Testis (tissue), 2 donors: ENCODE results near the gene MPO.

Experiments used
- POLR2A ChIP-seq: fragments of 450-650 bp; IDR thresholded peaks from one replicate; pipeline ENCODE4 v1.6.1; 2017; ENCODE audit warnings: antibody characterized with exemption, mild to moderate bottlenecking, moderate library complexity
- TF ChIP-seq, protein P1 (sequence below), 3 experiments: fragments of 450-650 bp in 2 of 3; fragments of 200-600 bp in 1 of 3; sonication (generic) in 1 of 3; IDR thresholded peaks; one replicate each; pipeline ENCODE4 v1.5.1; 2016 to 2019; ENCODE audit warnings: antibody characterized with exemption in 3 of 3, mild to moderate bottlenecking in 2 of 3, moderate library complexity in 1 of 3

DNA sequence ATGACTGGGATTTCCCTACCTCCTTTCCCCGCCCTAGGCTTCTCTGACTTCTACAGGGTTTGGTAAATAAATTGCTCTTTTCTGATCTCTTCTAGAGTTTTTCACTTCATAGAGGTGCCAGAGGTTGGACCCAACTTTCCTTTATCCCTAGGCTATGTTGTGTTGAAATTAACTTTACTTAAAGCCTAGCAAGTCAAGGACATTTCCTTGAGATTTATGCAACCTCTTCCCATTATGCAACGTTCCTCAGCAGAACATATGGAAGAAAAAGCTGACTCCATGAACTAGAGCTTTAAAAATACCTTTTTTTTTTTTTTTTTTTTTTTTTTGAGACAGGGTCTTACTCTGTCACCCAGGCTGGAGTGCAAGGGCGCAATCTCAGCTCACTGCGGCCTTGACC lies 15.5 kb downstream of the MPO start:
- TF ChIP-seq, protein P1, sequence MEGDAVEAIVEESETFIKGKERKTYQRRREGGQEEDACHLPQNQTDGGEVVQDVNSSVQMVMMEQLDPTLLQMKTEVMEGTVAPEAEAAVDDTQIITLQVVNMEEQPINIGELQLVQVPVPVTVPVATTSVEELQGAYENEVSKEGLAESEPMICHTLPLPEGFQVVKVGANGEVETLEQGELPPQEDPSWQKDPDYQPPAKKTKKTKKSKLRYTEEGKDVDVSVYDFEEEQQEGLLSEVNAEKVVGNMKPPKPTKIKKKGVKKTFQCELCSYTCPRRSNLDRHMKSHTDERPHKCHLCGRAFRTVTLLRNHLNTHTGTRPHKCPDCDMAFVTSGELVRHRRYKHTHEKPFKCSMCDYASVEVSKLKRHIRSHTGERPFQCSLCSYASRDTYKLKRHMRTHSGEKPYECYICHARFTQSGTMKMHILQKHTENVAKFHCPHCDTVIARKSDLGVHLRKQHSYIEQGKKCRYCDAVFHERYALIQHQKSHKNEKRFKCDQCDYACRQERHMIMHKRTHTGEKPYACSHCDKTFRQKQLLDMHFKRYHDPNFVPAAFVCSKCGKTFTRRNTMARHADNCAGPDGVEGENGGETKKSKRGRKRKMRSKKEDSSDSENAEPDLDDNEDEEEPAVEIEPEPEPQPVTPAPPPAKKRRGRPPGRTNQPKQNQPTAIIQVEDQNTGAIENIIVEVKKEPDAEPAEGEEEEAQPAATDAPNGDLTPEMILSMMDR (IDR thresholded peaks at IDR 0.05), result no peak
- TF ChIP-seq POLR2A, result no peak
